Kidney (tissue), 14 donors: Measurements from ENCODE around the gene CTIF. TPM values are rescaled to one million over a fixed set of nuclear protein-coding genes. Genes with fewer than 3 reads are reported as not detected.

Experiments
- DNase-seq, 5 donors: peaks; one replicate each; pipeline ENCODE4 v3.0.0-alpha.2; 2013 to 2020
- FAIRE-seq: peaks from 2 replicates; lab custom pipeline; 2012; peaks lifted over from hg19 to GRCh38; lab: Jason Lieb, UNC
- H3K27ac ChIP-seq, 2 donors: one replicate each; pipeline ENCODE4 v1.7.0; 2013; ENCODE audit warnings: low read depth in 2 of 2, low read length in 2 of 2, inconsistent platforms in 1 of 2
- H3K27me3 ChIP-seq: one replicate; pipeline ENCODE4 v1.7.1; 2013; ENCODE audit warnings: low read length, inconsistent platforms; ENCODE audit not compliant: control insufficient read depth, insufficient read depth
- H3K36me3 ChIP-seq, 3 donors: one replicate each; pipeline versions ENCODE4 v1.7.0 to v1.7.1; 2013; ENCODE audit warnings: low read length in 3 of 3, control low read depth in 1 of 3, inconsistent platforms in 1 of 3; ENCODE audit not compliant: insufficient read depth in 3 of 3, control insufficient read depth in 2 of 3
- H3K4me1 ChIP-seq, 3 donors: one replicate each; pipeline versions ENCODE4 v1.7.0 to v1.7.1; 2013; ENCODE audit warnings: low read length in 3 of 3, inconsistent platforms in 1 of 3, low read depth in 1 of 3; ENCODE audit not compliant: control insufficient read depth in 2 of 3, insufficient read depth in 2 of 3
- H3K4me3 ChIP-seq, 3 donors: one replicate each; pipeline versions ENCODE4 v1.7.0 to v1.8.1; 2013; ENCODE audit warnings: low read length in 3 of 3, control low read depth in 1 of 3, inconsistent platforms in 1 of 3
- H3K9ac ChIP-seq, 3 donors: one replicate each; pipeline versions ENCODE4 v1.7.0 to v1.7.1; 2013; ENCODE audit warnings: low read length in 3 of 3, control low read depth in 1 of 3, inconsistent platforms in 1 of 3
- H3K9me3 ChIP-seq, 3 donors: one replicate each; pipeline versions ENCODE4 v1.7.0 to v1.7.1; 2013; ENCODE audit warnings: low read length in 3 of 3, control low read depth in 1 of 3, inconsistent platforms in 1 of 3; ENCODE audit not compliant: control insufficient read depth in 2 of 3, insufficient read depth in 1 of 3
- CTCF ChIP-seq: IDR thresholded peaks from 3 replicates; pipeline ENCODE4 v1.5.1; 2012; ENCODE audit warnings: mild to moderate bottlenecking, moderate library complexity, borderline replicate concordance; ENCODE audit not compliant: insufficient read depth; ENCODE audit errors: extremely low read depth
- intact Hi-C: fragments of 100-400 bp; cut with DNase I; formaldehyde crosslinking; loops from one replicate; pipeline ENCODE4 v1.11.1; 2022
- polyA plus RNA-seq: library from polyadenylated mRNA; stranded (reverse); fragments of 350-450 nt; fragmentation: Illumina TruSeq; extraction: RNeasy Lipid Tissue Mini Kit (QIAGEN cat#74804); gene quantifications from one replicate; pipeline ENCODE4 v1.2.3, GENCODE V29; 2014; ENCODE audit warnings: low read depth, low replicate concordance; ENCODE audit not compliant: insufficient read depth
- total RNA-seq: library from RNA; stranded (reverse); fragmentation: NEBNext Ultra II Directional; extraction: Animal tissue kit (Norgen Biotek cat#: 25700); gene quantifications from one replicate; pipeline ENCODE4 v1.2.1, GENCODE V29; 2021
- donor health status: control.
- donor health status: control.
- donor health status: control.
- donor health status: control.
- donor health status: control.
- donor health status: DM: yes; HTN: yes; CAD: no.
- donor health status: Normal renal cell carcinoma (clear cell type).

The CTIF gene
- total and polyA plus RNA-seq, 2 donors from 2014 or later: 37.3 to 41.9 TPM

DNA sequence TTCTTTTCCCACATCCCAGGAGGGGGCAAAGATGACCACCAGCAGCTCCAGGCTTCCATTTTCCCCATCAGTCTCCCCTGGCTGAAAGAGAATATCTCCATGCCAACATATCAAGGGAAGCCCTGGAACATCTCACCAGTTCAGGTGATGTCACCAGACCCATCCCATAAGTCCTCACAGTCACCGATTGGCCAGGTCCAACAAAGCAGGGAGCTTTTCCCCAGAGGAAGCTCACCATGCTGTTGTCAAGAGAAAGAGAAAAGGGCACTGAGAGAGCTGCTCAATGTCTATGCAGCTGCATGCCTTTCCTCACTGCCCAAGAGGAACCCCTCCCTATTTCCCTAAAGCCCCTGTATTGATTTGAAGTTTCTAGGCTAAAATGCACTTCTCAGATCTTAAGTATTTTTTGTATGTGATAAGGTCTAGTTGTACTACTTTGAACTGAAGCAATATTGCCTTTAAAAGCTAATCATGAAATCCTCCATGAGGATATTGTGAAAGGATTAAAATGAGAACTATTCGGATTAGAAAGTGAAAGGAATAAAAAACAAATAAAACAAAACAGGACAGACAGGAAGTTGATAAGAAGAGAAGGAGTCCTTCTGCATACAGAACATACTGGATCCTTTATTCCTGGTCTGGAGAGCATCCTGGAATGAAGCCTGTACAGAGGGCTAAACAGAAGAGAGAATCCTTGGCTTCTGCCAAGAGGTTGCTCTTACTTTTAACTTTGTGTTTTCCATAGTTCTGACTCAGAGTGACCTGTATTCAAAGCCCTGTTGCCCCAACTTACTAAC is 45.2 kb upstream of the CTIF start:
- no peak overlapping the region for H3K4me3 ChIP-seq
- H3K27me3 ChIP-seq: no peaks in the 10 kb centered on the region
- no peak overlapping the region for H3K27ac ChIP-seq
- FAIRE-seq: no peak
- peaks cover 0 to 4% (median 0%) of the 10 kb centered on the region in 3 donors for H3K4me1 ChIP-seq
- TF ChIP-seq CTCF: no peak
- H3K9ac ChIP-seq: no peak overlapping the region
- H3K36me3 ChIP-seq: no peaks in the 10 kb centered on the region
- no peak for DNase-seq
- H3K9me3 ChIP-seq: no peaks in the 10 kb centered on the region
- intact Hi-C loops: no loop called here

DNA sequence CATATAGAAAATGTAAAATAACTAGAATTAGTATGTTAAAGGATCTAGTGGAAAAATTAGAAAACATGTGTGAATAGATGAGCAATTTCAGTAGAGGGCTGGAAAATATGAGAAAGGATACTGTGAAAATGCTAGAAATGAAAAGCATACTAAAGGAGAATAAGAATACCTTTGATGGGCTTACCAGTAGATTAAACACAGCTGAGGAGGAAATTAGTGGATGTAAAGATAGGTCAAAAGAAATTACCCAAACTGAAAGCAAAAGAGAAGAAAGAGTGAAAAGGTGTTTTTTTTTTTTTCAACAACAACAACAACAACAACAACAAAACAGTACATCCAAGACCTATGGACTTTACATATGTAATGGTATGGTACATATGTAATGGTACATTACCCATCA is 41.0 kb upstream of the CTIF start:
- Histone ChIP-seq H3K9me3 (no peaks in the 10 kb centered on the region), H3K36me3 (no peaks in the 10 kb centered on the region), H3K4me1 (no peaks in the 10 kb centered on the region), H3K27ac (no peak overlapping the region), H3K9ac (no peak overlapping the region), H3K27me3 (no peaks in the 10 kb centered on the region), H3K4me3 (no peak overlapping the region)
- intact Hi-C loops: no loop called here
- no peak for TF ChIP-seq CTCF
- no peak for DNase-seq
- FAIRE-seq: no peak

DNA sequence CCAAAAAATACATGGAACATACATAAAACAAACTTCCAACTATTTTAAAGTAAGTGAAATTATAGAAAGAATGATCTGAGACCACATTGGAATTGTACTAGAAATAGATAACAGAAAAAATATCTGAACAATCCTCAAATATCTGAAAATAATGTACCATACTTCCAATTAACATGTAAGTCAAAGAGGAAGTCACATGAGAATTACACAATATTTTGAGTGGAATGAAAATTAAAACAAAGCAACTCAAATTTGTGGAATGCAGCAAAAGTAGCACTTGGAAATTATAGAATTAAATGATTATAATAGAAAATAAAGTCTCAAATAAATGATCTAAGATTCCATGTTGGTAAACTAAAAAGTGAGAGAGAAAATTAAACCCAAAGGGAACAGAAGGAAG is 38.3 kb upstream of the CTIF start:
- Histone ChIP-seq H3K27me3 (no peaks in the 10 kb centered on the region), H3K4me3 (no peak overlapping the region), H3K9ac (no peak overlapping the region), H3K4me1 (no peaks in the 10 kb centered on the region), H3K36me3 (no peaks in the 10 kb centered on the region), H3K9me3 (peaks cover 0 to 5% (median 2%) of the 10 kb centered on the region in 3 donors), H3K27ac (no peak overlapping the region)
- FAIRE-seq: peak; percentile 29
- no peak for DNase-seq
- no peak for TF ChIP-seq CTCF
- intact Hi-C loops: no loop called here
